Smooth muscle cell of the brain vasculature (primary cell): ENCODE measurements around the gene HEXD.
"Not testable (repeated sequence)": the region's sequence is repeated elsewhere in the genome, so short reads cannot be mapped to it uniquely, and the experiment has no call there.

Experiments
- DNase-seq: peaks from one replicate; pipeline ENCODE4 v3.0.0-alpha.2; 2012; ENCODE audit warnings: low read depth, low spot score

HEXD gene

DNA sequence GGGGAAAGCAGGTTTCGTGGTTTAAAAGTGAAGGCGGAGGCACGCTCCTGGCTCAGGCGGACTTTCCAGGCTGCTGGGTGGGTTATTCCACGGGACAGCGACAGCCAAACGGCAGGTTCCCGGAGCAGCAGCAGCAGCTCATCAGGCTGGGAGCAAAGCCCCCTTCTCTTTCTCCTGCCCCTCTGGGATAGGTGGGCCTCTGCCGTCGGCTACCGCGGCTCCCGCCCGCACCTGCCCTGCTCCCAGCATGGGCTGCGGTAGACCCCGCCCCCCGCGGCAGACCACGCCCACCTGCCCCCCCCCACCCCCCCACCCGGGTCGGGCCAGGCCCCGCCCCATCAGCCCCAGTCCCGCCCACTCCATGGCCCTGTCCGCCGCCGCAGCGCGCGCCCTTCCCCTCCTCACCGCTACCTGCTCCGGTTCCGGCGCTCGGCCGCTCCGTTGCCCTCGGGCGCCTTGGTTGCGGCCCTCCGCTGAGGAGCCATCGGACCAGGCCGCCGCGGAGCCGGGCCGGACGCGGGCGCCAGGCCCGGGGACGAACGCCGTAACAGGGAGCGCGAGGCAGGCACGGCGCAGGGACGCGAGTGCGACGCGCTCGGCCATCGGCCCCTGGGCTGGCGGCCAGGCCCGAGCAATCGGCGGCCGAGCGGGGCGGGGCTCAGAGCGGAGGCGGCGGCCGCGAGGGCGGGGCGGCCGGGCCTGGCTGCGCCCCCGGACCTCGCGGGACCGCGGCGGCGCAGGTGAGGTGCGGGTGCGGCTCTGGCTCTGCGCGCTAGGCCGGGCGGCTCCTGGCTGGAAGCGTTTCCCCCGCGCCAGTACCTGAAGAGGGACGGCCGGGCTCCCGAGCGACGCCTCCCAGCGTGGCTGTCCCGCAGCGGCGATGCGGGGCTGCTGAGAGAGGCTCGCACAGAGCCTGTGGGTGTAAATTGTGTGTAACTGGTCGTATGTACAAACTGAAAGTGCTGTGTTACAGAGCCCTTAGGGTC, at the start of gene HEXD, which contains the start of gene OGFOD3:
Gene HEXD (plus strand): TSS at position 347 of the 986 bp plus-strand sequence. CDS start 1,453 bp downstream, outside the sequence.
Gene OGFOD3 (minus strand): TSS at position 586 of the 986 bp plus-strand sequence. CDS start 101 bp downstream, at position 485.
- peak; percentile 47 for DNase-seq

DNA sequence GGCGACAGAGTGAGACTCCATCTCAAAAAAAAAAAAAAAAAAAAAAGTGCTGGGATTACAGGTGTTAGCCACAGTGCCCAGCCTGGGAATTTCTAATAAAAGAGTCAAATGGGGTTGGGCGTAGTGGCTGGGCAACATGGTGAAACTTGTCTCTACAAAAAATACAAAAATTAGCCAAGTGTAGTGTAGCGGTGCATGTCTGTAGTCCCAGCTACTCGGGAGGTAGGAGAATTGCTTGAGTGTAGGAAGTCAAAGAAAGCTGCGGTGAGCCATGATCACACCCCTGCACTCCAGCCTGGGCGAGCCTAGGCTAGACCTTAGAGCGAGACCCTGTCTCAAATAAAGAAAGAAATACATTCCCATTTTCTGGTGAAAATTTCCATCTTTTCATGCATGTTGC, 48.9 kb upstream of the HEXD start:
- DNase-seq = no peak

DNA sequence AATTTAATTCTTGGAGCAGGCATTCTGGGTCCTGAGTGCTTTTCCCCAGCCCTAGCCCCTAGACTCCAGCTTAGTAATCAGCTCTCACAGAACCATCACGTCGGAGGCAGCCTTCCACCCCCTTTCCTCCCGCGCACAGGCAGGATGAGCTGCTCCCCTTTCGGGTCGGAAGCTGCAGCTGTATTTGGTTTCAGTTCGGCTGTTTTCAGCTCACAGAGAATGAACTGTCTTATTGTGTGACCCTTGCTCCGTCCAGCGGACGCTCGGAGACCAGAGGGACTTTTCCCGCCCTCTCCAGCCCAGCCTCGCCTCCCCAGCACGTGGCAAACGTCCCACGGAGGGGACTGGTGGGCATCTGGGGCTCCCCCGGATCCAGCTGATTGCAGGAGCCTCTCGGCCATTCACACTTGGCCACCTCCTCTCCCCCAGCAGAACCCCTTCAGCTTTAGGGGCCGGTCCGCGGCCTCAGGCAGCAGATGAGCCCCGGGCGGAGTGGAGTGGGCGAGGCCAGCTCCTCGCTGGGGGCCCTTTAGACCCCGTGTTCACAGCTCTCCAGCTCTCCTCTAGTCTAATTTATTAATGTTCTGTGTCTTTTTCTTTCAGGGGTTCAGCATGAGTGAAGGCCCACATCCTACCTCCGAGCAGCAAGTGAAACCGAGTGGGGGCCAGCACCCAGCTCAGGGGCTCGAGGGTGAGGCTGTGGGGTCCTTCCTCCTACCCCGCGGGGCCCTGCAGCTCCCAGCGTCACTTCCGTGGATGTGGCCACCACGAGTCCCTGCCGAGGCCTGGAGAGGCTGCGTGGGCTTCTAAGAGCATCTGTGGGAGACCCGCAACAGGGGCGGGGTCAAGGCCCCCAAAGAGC, 47.4 kb upstream of the HEXD start:
- DNase-seq = no peak

DNA sequence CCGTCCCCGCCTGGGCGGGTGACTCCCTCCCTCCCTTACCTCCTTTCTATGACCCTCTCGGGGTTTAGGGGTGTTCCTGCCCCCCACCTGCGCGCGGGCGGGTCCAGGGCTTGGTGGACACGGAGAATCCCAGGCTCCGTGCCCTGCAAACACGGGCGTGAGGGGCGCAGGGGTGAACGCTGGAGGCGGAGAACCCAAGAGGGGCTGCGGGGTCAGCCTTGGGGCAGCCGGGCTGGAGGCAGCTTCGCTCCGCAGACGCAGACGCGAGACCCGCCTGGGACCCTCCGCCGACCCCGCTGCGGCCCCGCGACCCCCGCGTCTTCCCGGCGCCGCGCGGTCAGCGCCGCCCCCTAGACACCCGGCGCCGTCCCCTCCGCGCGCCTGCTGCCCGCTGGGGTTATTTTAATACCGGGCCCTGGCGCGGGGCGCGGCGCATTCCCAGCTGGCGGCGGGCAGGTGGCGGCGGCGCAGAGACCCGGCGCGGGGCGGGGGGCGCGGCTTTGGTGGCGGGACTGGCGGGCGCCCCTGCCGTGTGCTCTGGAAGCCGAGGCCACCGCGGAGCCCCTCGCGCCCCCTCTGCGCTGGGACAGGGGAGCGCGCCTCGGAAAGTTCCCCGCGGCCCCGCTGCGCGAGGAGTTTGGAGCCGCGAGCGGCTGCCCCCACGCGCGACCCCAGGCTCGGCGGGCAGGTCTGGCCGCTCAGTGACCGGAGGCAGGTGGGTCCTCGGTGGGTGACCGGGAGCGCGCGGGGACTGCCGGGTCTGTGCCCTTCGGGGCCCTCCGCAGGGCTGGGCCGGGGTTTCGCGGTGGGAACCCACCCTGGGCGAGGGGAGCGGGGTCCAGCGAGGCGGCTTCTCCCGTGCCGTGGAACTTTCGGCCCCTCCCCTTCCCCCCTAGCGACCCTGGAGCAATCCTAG, 46.6 kb upstream of the HEXD start, which contains the start of gene UTS2R:
Gene UTS2R (plus strand): TSS at position 433 of the 916 bp plus-strand sequence. CDS start 2,560 bp downstream, outside the sequence.
- DNase-seq = no peak

DNA sequence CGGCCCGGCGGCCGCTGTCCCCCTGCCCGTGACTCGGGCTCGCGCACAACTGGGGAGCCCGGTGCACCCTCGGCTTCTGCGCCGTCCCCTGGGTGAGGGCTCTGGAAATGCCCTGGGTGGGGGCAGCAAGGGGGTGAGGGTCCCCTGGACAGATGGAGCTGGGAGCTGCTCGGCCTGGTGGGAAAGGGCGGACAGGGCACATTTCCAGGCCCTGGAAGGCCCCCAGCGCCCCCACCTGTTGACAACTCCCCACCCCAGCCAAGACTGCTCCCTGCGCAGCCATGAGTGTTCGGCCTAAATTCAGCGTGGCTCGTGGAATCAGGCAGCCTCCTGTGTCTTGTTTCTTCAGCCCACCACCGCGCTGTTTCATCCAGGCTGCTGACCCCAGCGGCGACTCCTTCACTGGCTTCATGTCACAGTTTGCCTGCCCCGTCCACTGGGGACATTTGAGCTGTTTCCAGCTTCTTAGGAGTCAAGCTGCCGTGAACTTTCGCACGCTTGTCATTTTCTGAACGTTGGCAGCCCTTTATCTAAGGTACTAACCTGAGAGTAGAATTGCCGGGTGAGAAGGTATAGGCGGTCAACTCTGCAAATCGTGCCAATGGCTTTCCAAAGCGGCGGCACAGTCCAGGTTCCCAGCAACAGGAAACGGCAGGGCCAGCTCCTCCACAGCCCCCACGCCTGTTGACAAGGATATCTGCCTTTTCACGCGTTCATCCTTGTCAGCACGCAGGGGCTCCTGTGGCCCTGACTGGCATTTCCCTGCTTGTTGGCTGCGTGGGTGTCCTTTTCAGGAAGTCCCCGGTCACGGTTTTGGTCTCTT, 45.7 kb upstream of the HEXD start:
- DNase-seq = no peak

DNA sequence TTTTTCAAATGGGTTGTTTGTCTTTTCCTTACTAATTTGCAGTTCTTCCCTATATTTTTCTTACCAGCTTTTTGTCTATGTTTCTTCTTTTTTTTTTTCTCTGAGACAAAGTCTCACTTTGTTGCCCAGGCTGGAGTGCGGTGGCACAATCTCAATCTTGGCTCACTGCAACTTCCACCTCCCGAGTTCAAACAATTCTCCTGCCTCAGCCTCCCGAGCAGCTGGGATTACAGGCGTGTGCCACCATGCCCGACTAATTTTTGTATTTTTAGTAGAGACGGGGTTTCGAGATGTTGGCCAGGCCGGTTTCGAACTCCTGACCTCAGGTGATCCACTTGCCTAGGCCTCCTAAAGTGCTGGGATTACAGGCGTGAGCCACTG, 45.1 kb upstream of the HEXD start:
- DNase-seq = not testable (repeated sequence)

DNA sequence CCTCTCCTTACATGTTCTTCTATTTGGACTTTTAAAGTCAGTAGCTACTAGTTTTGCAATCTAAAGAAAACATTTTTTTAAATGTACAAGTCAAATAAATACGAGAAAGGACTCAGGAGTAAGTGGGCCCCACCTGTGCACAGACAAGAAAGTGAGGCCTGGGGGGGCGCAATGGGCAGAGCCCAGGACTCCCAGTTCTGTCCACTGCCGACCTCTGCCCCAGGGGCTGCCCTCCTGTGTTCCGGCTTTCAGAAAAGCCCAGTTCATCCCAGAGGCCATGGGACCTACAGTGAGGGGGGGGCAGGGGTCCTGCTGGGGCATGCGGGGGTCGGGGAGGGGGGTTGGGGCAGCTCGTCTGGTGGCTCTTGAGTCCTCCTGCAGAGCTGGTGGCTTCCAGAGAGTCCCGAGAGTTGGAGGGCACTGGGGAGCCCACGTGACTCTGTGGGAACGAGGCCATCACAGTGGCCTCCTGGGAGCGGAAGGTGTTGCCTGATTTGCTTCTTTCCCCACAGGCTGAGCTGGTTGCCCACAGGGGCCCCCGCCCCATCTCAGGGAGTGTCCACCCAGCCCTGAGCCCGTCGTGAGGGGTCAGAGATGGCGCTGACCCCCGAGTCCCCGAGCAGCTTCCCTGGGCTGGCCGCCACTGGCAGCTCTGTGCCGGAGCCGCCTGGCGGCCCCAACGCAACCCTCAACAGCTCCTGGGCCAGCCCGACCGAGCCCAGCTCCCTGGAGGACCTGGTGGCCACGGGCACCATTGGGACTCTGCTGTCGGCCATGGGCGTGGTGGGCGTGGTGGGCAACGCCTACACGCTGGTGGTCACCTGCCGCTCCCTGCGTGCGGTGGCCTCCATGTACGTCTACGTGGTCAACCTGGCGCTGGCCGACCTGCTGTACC, 44.2 kb upstream of the HEXD start:
- DNase-seq = no peak

DNA sequence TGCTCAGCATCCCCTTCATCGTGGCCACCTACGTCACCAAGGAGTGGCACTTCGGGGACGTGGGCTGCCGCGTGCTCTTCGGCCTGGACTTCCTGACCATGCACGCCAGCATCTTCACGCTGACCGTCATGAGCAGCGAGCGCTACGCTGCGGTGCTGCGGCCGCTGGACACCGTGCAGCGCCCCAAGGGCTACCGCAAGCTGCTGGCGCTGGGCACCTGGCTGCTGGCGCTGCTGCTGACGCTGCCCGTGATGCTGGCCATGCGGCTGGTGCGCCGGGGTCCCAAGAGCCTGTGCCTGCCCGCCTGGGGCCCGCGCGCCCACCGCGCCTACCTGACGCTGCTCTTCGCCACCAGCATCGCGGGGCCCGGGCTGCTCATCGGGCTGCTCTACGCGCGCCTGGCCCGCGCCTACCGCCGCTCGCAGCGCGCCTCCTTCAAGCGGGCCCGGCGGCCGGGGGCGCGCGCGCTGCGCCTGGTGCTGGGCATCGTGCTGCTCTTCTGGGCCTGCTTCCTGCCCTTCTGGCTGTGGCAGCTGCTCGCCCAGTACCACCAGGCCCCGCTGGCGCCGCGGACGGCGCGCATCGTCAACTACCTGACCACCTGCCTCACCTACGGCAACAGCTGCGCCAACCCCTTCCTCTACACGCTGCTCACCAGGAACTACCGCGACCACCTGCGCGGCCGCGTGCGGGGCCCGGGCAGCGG, 43.4 kb upstream of the HEXD start:
- no peak for DNase-seq

DNA sequence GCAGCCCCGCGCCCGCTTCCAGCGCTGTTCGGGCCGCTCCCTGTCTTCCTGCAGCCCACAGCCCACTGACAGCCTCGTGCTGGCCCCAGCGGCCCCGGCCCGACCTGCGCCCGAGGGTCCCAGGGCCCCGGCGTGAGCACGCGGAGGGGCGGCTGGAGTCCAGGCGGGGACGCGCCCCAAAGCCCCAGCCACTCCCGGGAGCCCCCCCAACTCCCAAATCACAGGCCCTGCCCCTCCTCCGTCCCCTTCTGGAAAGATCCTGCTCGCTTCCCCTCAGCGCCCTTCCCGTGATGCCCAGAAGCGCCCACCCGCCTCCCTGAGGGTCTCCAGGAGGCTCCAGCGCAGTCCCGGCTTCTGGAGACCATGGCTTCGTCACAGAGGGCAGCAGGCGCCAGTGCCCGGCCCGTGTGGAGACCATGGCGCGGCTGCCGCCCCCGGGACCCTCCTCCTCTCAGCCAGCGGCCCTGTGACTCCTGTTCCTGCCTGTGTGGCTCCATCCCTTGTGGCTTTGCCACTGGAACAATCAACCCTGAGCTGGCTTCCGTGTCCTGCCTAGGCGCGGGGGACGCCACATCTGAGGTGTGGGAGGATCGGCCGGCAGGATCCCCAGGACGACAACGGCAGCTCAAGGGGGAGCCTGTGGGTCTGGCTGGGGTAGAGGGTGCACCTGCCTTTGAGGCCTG, 42.6 kb upstream of the HEXD start:
- DNase-seq = no peak

DNA sequence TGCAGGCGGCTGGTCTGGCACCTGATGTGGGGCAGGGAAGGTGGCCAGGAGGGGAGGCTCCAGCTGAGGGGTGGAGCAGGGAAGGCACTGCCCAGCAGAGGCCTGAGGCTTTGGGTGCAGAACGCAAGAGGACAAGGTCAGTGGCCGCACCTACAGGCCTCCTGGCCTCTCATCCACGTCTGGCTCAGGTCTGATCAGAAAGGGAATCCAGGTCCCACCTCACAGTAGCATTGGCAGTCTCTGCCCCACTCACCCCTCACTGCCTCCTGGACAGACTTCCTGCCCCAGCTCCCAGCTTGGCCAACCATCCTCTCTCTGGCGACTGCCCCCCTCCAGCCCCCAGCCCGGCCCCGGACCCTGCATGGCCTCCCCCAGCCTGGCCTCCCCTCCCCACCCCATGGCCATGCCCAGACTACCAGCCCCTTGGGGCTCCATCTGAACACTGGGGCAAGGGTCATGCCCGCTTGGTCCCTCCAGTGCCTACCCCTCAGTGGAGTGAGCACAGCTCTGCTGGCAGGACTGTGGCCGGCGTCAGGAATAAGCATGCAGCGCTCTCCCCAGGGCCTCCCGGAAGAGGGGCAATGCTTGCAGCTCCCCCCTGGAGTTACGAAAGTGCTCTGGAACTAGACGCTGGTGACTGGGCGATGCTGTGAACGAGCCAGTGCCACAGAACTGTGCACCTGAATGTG, 42.0 kb upstream of the HEXD start:
- no peak for DNase-seq

DNA sequence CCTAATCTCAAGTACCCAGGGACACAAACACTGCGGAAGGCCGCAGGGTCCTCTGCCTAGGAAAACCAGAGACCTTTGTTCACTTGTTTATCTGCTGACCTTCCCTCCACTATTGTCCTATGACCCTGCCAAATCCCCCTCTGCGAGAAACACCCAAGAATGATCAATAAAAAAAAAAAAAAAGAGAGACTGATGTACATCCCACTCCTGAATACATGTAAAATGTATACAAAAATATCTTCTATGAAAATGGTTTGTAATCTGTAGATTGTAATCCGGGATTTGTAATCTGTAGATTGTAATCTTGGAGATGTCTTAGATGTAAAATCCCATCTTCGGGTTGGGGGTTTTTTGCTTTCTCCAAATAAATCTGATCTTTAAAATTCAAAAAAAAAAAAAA, 40.9 kb upstream of the HEXD start:
- not testable (repeated sequence) for DNase-seq

DNA sequence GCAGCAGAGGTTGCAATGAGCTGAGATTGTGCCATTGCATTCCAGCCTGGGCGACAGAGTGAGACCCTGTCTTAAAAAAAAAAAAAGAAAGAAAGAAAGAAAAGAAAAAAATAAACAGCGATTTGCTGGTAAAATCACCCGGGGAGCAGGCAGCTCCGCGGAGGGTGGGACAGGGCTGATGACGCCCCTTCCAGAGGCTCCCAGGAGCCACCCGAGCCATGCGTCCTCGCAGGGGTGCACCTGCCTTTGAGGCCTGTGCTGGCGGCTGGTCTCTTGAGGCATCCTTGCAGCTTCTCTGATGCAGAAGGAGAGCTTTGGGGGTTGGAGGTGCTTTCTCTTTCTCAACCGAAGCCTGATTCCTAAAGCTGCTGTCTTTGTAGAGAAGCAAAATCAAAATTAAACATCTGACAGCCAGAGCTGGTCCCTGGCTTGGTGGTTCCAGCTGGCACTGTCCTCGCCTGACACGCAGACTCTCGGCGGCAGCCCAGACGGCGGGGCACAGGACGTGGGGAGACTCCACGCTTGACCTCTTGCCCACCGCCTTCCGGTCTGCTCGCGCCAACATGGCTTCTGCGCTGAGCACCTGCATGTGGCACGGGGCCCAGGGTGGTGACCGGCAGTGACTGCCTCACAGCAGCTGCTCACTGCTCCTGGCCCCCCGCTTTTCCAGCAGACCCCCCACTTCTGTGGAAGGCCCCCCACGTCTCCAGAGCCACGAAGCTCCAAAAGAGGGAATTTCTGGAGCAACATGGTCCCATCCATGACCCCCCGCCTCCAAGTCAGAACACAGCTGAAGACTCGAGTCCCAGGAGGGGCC, 40.0 kb upstream of the HEXD start:
- DNase-seq = no peak

DNA sequence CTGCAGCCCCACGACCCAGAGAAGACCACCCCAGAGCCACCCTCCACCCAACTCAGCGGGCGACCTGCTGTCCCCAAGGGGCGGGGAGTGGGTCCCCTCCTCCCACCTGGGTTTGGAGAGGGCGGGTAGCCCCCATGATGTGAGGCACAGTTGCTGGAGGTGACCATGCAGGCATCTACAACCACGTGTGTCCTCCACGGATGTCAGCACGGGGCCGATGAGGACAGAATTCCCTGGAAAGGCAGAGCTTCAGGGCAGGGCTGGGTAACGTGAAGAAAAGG, 39.5 kb upstream of the HEXD start:
- no peak for DNase-seq

DNA sequence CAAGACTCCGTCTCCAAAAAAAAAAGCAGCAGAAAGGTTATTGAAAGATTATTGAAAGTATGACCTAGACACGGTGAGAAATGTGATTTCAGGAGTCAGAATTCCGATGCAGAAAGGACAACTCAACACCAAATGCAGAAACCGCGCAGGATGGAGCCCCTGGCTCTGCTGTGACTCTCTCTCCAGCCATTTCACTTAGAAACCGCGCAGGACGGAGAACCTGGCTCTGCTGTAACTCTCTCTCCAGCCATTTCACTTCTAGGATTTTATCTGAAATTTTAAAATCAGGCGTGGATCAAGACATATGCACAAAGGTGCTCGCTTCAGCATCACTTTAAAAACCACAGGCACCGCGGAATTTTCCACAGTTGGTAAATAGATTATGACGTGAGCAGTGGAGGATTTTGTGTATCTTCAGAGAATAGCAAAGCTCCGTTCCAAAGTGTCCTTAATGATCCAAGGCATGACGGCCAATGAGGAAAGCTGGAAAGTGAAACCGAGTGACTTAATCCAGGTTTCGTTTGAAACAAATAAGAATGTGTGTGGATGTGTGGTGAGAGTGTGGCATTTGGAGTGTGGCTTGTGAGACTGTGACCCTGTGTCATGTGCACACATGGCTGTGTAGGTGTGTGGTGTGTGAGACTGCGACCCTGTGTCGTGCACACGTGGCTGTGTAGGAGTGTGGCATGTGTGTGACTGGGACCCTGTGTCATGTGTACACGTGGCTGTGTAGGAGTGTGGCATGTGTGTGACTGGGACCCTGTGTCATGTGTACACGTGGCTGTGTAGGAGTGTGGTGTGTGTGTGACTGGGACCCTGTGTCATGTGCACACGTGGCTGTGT, 37.1 kb upstream of the HEXD start:
- no peak for DNase-seq

DNA sequence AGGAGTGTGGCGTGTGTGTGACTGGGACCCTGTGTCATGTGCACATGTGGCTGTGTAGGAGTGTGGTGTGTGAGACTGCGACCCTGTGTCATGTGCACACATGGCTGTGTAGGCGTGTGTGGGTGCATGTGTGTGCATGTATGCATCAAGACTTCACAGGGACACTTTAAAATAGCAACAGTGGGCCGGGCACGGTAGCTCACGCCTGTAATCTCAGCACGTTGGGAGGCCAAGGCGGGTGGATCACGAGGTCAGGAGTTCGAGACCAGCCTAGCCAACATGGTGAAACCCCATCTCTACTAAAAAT, 36.5 kb upstream of the HEXD start:
- DNase-seq = not testable (repeated sequence)
